ENCODE measurements around the gene CD52. TPM values are rescaled to one million over a fixed set of nuclear protein-coding genes. Genes with fewer than 3 reads are reported as not detected.

Gene CD52
- total and polyA plus RNA-seq, 2 of the 13 experiments (the other 11 are each of a cell fraction or from before 2014, with no cell fraction given) = 0.32 TPM; not detected in 1

DNA sequence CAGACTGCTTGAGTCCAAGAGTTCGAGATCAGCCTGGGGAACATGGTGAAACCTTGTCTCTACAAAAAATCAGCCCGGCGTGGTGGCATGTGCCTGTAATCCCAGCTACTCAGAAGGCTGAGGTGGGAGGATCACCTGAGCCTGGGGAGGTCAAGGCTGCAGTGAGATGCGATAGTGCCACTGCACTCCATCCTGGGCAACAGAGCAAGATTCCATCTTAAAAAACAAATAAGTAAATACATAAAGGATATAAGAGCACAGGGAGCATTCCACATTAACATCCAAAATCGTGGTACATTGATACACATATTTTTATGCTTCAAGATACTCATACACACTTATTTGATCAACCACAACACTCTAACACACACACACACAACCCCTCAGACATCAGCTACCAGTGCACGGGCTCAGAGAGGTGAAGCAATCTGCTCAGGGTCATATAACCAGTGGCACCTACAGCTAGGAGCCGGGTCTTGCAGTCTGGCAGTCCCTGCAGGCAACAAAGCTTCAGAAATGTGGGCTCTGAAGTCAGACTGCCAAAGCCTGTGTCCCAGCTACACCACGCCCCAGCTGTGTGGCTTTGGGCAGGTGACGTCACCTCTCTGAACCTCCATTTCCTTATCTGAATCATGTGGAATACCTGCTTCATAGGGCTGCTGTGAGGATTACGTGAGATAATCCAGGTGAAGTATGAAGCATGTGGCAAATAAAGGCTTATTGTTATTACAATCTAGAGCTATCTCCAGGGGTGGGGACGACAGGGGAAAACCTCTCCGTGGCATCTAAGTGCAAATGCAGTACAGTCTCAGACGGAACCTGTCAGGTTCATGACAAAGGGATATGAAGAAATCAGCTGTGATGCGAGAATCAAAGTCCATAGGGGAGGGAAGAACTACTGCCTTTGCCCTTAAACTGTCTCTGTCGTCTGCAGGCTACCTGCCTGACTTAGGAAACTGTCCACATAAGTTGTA, 40.9 kb downstream of the CD52 start (continued):
- TF ChIP-seq, protein P1, sequence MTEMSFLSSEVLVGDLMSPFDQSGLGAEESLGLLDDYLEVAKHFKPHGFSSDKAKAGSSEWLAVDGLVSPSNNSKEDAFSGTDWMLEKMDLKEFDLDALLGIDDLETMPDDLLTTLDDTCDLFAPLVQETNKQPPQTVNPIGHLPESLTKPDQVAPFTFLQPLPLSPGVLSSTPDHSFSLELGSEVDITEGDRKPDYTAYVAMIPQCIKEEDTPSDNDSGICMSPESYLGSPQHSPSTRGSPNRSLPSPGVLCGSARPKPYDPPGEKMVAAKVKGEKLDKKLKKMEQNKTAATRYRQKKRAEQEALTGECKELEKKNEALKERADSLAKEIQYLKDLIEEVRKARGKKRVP (CRISPR knock-in tag; IDR thresholded peaks at IDR 0.05) = 0 out of 4 replicates have a peak, but pooled peaks of 1 of the 2 experiments have one; percentile 30
- TF ChIP-seq, protein P2, sequence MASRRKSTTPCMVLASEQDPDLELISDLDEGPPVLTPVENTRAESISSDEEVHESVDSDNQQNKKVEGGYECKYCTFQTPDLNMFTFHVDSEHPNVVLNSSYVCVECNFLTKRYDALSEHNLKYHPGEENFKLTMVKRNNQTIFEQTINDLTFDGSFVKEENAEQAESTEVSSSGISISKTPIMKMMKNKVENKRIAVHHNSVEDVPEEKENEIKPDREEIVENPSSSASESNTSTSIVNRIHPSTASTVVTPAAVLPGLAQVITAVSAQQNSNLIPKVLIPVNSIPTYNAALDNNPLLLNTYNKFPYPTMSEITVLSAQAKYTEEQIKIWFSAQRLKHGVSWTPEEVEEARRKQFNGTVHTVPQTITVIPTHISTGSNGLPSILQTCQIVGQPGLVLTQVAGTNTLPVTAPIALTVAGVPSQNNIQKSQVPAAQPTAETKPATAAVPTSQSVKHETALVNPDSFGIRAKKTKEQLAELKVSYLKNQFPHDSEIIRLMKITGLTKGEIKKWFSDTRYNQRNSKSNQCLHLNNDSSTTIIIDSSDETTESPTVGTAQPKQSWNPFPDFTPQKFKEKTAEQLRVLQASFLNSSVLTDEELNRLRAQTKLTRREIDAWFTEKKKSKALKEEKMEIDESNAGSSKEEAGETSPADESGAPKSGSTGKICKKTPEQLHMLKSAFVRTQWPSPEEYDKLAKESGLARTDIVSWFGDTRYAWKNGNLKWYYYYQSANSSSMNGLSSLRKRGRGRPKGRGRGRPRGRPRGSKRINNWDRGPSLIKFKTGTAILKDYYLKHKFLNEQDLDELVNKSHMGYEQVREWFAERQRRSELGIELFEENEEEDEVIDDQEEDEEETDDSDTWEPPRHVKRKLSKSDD (CRISPR knock-in tag; IDR thresholded peaks at IDR 0.05; ENCODE audit: low read depth) = peak; percentile 66; the same call in 1 of the 2 replicates
- TF ChIP-seq, protein P3, sequence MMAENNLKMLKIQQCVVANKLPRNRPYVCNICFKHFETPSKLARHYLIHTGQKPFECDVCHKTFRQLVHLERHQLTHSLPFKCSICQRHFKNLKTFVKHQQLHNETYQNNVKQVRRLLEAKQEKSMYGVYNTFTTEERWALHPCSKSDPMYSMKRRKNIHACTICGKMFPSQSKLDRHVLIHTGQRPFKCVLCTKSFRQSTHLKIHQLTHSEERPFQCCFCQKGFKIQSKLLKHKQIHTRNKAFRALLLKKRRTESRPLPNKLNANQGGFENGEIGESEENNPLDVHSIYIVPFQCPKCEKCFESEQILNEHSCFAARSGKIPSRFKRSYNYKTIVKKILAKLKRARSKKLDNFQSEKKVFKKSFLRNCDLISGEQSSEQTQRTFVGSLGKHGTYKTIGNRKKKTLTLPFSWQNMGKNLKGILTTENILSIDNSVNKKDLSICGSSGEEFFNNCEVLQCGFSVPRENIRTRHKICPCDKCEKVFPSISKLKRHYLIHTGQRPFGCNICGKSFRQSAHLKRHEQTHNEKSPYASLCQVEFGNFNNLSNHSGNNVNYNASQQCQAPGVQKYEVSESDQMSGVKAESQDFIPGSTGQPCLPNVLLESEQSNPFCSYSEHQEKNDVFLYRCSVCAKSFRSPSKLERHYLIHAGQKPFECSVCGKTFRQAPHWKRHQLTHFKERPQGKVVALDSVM (CRISPR knock-in tag; IDR thresholded peaks at IDR 0.05) = 0 out of 2 replicates have a peak, but pooled peaks have one; percentile 17
- TF ChIP-seq, protein P4, sequence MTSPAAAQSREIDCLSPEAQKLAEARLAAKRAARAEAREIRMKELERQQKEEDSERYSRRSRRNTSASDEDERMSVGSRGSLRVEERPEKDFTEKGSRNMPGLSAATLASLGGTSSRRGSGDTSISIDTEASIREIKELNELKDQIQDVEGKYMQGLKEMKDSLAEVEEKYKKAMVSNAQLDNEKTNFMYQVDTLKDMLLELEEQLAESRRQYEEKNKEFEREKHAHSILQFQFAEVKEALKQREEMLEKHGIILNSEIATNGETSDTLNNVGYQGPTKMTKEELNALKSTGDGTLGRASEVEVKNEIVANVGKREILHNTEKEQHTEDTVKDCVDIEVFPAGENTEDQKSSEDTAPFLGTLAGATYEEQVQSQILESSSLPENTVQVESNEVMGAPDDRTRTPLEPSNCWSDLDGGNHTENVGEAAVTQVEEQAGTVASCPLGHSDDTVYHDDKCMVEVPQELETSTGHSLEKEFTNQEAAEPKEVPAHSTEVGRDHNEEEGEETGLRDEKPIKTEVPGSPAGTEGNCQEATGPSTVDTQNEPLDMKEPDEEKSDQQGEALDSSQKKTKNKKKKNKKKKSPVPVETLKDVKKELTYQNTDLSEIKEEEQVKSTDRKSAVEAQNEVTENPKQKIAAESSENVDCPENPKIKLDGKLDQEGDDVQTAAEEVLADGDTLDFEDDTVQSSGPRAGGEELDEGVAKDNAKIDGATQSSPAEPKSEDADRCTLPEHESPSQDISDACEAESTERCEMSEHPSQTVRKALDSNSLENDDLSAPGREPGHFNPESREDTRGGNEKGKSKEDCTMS (CRISPR knock-in tag; conservative IDR thresholded peaks at IDR 0.05) = no peak
- TF ChIP-seq ZNF331 (CRISPR knock-in tag; IDR thresholded peaks at IDR 0.05) (peak; percentile 54; the same call in 1 of the 2 replicates), FOSL2 (CRISPR knock-in tag; IDR thresholded peaks at IDR 0.05) (peak; percentile 70), RARA (CRISPR knock-in tag; IDR thresholded peaks at IDR 0.05) (peak; percentile 25; the same call in 1 of the 2 replicates), NFKBIZ (CRISPR knock-in tag; IDR thresholded peaks at IDR 0.05) (0 out of 2 replicates have a peak, but pooled peaks have one; percentile 24), NCOA2 (CRISPR knock-in tag; IDR thresholded peaks at IDR 0.05) (0 out of 2 replicates have a peak, but pooled peaks have one; percentile 19)
- TF ChIP-seq, protein P5, sequence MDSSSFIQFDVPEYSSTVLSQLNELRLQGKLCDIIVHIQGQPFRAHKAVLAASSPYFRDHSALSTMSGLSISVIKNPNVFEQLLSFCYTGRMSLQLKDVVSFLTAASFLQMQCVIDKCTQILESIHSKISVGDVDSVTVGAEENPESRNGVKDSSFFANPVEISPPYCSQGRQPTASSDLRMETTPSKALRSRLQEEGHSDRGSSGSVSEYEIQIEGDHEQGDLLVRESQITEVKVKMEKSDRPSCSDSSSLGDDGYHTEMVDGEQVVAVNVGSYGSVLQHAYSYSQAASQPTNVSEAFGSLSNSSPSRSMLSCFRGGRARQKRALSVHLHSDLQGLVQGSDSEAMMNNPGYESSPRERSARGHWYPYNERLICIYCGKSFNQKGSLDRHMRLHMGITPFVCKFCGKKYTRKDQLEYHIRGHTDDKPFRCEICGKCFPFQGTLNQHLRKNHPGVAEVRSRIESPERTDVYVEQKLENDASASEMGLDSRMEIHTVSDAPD (CRISPR knock-in tag; IDR thresholded peaks at IDR 0.05) = 0 out of 2 replicates have a peak, but pooled peaks have one; percentile 35
- TF ChIP-seq, protein P6, sequence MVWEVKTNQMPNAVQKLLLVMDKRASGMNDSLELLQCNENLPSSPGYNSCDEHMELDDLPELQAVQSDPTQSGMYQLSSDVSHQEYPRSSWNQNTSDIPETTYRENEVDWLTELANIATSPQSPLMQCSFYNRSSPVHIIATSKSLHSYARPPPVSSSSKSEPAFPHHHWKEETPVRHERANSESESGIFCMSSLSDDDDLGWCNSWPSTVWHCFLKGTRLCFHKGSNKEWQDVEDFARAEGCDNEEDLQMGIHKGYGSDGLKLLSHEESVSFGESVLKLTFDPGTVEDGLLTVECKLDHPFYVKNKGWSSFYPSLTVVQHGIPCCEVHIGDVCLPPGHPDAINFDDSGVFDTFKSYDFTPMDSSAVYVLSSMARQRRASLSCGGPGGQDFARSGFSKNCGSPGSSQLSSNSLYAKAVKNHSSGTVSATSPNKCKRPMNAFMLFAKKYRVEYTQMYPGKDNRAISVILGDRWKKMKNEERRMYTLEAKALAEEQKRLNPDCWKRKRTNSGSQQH (CRISPR knock-in tag; IDR thresholded peaks at IDR 0.05; ENCODE audit: low read depth) = 0 out of 2 replicates have a peak, but pooled peaks have one; percentile 49
- TF ChIP-seq, protein P7, sequence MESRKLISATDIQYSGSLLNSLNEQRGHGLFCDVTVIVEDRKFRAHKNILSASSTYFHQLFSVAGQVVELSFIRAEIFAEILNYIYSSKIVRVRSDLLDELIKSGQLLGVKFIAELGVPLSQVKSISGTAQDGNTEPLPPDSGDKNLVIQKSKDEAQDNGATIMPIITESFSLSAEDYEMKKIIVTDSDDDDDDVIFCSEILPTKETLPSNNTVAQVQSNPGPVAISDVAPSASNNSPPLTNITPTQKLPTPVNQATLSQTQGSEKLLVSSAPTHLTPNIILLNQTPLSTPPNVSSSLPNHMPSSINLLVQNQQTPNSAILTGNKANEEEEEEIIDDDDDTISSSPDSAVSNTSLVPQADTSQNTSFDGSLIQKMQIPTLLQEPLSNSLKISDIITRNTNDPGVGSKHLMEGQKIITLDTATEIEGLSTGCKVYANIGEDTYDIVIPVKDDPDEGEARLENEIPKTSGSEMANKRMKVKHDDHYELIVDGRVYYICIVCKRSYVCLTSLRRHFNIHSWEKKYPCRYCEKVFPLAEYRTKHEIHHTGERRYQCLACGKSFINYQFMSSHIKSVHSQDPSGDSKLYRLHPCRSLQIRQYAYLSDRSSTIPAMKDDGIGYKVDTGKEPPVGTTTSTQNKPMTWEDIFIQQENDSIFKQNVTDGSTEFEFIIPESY (CRISPR knock-in tag; IDR thresholded peaks at IDR 0.05) = peak; percentile 9; the same call in 1 of the 2 replicates

All from HepG2 (cell line).